Neural progenitor cell (in vitro differentiated cells): Measurements from ENCODE around the gene PTRH1. TPM values are rescaled to one million over a fixed set of nuclear protein-coding genes. Genes with fewer than 3 reads are reported as not detected.

Experiments
- DNase-seq: peaks from one replicate; pipeline ENCODE4 v3.0.0-alpha.2; 2016; ENCODE audit warnings: low spot score
- H2AFZ ChIP-seq: fragments of 200-600 bp; sonication (generic); replicated peaks from 2 replicates; pipeline ENCODE4 v1.6.1; 2016; ENCODE audit warnings: antibody characterized with exemption
- H3F3A ChIP-seq: fragments of 200-600 bp; sonication (generic); 2 replicates; pipeline ENCODE4 v1.6.1; 2016; ENCODE audit warnings: antibody characterized with exemption, low read depth
- H3K27ac ChIP-seq: fragments of 200-600 bp; sonication (generic); 2 replicates; pipeline ENCODE4 v1.5.1; 2016; ENCODE audit warnings: mild to moderate bottlenecking
- H3K27me3 ChIP-seq: fragments of 200-600 bp; sonication (generic); 2 replicates; pipeline ENCODE4 v1.6.1; 2016; ENCODE audit warnings: mild to moderate bottlenecking, moderate library complexity
- H3K36me3 ChIP-seq: fragments of 200-600 bp; sonication (generic); 2 replicates; pipeline ENCODE4 v1.5.1; 2016
- H3K4me1 ChIP-seq: fragments of 200-600 bp; sonication (generic); 2 replicates; pipeline ENCODE4 v1.6.1; 2016; ENCODE audit warnings: mixed run types
- H3K4me2 ChIP-seq: fragments of 200-600 bp; sonication (generic); 2 replicates; pipeline ENCODE4 v1.6.1; 2016
- H3K4me3 ChIP-seq: fragments of 200-600 bp; sonication (generic); 2 replicates; pipeline ENCODE4 v1.5.1; 2016
- H3K79me2 ChIP-seq: fragments of 200-600 bp; sonication (generic); 2 replicates; pipeline ENCODE4 v1.6.1; 2016; ENCODE audit warnings: low read depth
- H3K9ac ChIP-seq: fragments of 200-600 bp; sonication (generic); 2 replicates; pipeline ENCODE4 v1.6.1; 2016
- H3K9me3 ChIP-seq: fragments of 200-600 bp; sonication (generic); 2 replicates; pipeline ENCODE4 v1.5.1; 2016; ENCODE audit warnings: low read depth
- H4K20me1 ChIP-seq: fragments of 200-600 bp; sonication (generic); 2 replicates; pipeline ENCODE4 v1.6.1; 2016; ENCODE audit warnings: low read depth
- H3K27ac Mint-ChIP-seq: 3 replicates; pipeline ENCODE4 v1.8.0; 2021; ENCODE audit warnings: mixed read lengths
- H3K27me3 Mint-ChIP-seq: 2 replicates; pipeline ENCODE4 v1.8.0; 2022; ENCODE audit warnings: low read depth, mild to moderate bottlenecking, inconsistent platforms, moderate library complexity, mixed read lengths; ENCODE audit not compliant: insufficient read depth
- H3K36me3 Mint-ChIP-seq: 3 replicates; pipeline ENCODE4 v1.8.0; 2021; ENCODE audit warnings: mixed read lengths
- H3K4me1 Mint-ChIP-seq: 3 replicates; pipeline ENCODE4 v1.8.0; 2021; ENCODE audit warnings: mixed read lengths
- H3K4me3 Mint-ChIP-seq: 3 replicates; pipeline ENCODE4 v1.8.0; 2021; ENCODE audit warnings: mild to moderate bottlenecking, moderate library complexity, mixed read lengths
- H3K9me3 Mint-ChIP-seq: 3 replicates; pipeline ENCODE4 v1.8.0; 2020; ENCODE audit warnings: mixed read lengths
- EZH2 ChIP-seq: fragments of 200-600 bp; sonication (generic); IDR thresholded peaks from 2 replicates; pipeline ENCODE4 v1.6.1; 2017; ENCODE audit warnings: antibody characterized with exemption, mild to moderate bottlenecking, moderate library complexity
- EZH2phosphoT487 ChIP-seq: fragments of 200-600 bp; sonication (generic); IDR thresholded peaks from 2 replicates; pipeline ENCODE4 v1.6.1; 2017; ENCODE audit warnings: antibody characterized with exemption
- total RNA-seq: library from RNA; depleted of rRNA; stranded (reverse); fragments of >200 nt; gene quantifications from 2 replicates; pipeline ENCODE4 v1.2.3, GENCODE V29; 2015; ENCODE audit warnings: low replicate concordance
- TF ChIP-seq, protein P1 (sequence below): fragments of 200-600 bp; sonication (generic); IDR thresholded peaks from 2 replicates; pipeline ENCODE4 v1.5.1; 2017; ENCODE audit warnings: antibody characterized with exemption, mild to moderate bottlenecking

The PTRH1 gene
- total RNA-seq, 1 donor from 2014 or later: 1.3 TPM

- Histone ChIP-seq H3K9ac (no peak overlapping the region), H3K27me3 (peaks cover 15% of the 10 kb centered on the region), H3F3A (no peaks in the 10 kb centered on the region), H3K27ac (no peak overlapping the region), H3K4me3 (no peak overlapping the region), H3K4me2 (peak overlapping the region; percentile 97), H2AFZ (no peak overlapping the region), H3K9me3 (no peaks in the 10 kb centered on the region), H3K36me3 (no peaks in the 10 kb centered on the region), H4K20me1 (no peaks in the 10 kb centered on the region), H3K79me2 (no peaks in the 10 kb centered on the region), H3K4me1 (peaks cover 9% of the 10 kb centered on the region)
- Mint-ChIP-seq H3K4me1 (peaks cover 14% of the 10 kb centered on the region), H3K4me3 (peak overlapping the region; percentile 99), H3K27ac (peak overlapping the region; percentile 59), H3K9me3 (no peaks in the 10 kb centered on the region), H3K27me3 (peaks cover 10% of the 10 kb centered on the region), H3K36me3 (no peaks in the 10 kb centered on the region)
- DNase-seq: no peak
- TF ChIP-seq, protein P1, sequence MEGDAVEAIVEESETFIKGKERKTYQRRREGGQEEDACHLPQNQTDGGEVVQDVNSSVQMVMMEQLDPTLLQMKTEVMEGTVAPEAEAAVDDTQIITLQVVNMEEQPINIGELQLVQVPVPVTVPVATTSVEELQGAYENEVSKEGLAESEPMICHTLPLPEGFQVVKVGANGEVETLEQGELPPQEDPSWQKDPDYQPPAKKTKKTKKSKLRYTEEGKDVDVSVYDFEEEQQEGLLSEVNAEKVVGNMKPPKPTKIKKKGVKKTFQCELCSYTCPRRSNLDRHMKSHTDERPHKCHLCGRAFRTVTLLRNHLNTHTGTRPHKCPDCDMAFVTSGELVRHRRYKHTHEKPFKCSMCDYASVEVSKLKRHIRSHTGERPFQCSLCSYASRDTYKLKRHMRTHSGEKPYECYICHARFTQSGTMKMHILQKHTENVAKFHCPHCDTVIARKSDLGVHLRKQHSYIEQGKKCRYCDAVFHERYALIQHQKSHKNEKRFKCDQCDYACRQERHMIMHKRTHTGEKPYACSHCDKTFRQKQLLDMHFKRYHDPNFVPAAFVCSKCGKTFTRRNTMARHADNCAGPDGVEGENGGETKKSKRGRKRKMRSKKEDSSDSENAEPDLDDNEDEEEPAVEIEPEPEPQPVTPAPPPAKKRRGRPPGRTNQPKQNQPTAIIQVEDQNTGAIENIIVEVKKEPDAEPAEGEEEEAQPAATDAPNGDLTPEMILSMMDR: no peak
- no peak for TF ChIP-seq EZH2
- no peak for TF ChIP-seq EZH2phosphoT487
These were observed 949 bp upstream of the PTRH1 start for GRCh38 chr9:127716412-127716811.

GRCh38 chr9:127714951-127715469 lies 453 bp downstream of the PTRH1 start:
- H3K9me3 ChIP-seq: no peaks in the 10 kb centered on the region
- TF ChIP-seq EZH2 (no peak), EZH2phosphoT487 (no peak)
- TF ChIP-seq, protein P1: no peak
- H4K20me1 ChIP-seq: no peaks in the 10 kb centered on the region
- no peaks in the 10 kb centered on the region for H3F3A ChIP-seq
- DNase-seq: peak; percentile 65
- H3K4me1 Mint-ChIP-seq: peaks cover 22% of the 10 kb centered on the region
- peak overlapping the region; percentile 58 for H2AFZ ChIP-seq
- H3K9ac ChIP-seq: no peak overlapping the region
- H3K27ac Mint-ChIP-seq: no peak overlapping the region
- no peaks in the 10 kb centered on the region for H3K36me3 ChIP-seq
- peaks cover 15% of the 10 kb centered on the region for H3K27me3 ChIP-seq
- peak overlapping the region; percentile 97 for H3K4me2 ChIP-seq
- H3K9me3 Mint-ChIP-seq: no peaks in the 10 kb centered on the region
- H3K36me3 Mint-ChIP-seq: no peaks in the 10 kb centered on the region
- H3K27ac ChIP-seq: no peak overlapping the region
- H3K27me3 Mint-ChIP-seq: peaks cover 8% of the 10 kb centered on the region
- peaks cover 9% of the 10 kb centered on the region for H3K4me1 ChIP-seq
- no peaks in the 10 kb centered on the region for H3K79me2 ChIP-seq
- peak overlapping the region; percentile 64 for H3K4me3 ChIP-seq
- peak overlapping the region; percentile 99 for H3K4me3 Mint-ChIP-seq

- no peak overlapping the region for H3K9ac ChIP-seq
- no peaks in the 10 kb centered on the region for H4K20me1 ChIP-seq
- H3K27me3 ChIP-seq: peaks cover 15% of the 10 kb centered on the region
- H3K4me2 ChIP-seq: peak overlapping the region; percentile 97
- Mint-ChIP-seq H3K4me3 (peak overlapping the region; percentile 83), H3K9me3 (no peaks in the 10 kb centered on the region), H3K27me3 (peaks cover 8% of the 10 kb centered on the region), H3K27ac (no peak overlapping the region), H3K36me3 (no peaks in the 10 kb centered on the region), H3K4me1 (peaks cover 22% of the 10 kb centered on the region)
- H3K9me3 ChIP-seq: no peaks in the 10 kb centered on the region
- no peak overlapping the region for H3K27ac ChIP-seq
- no peaks in the 10 kb centered on the region for H3K79me2 ChIP-seq
- no peak overlapping the region for H2AFZ ChIP-seq
- peak overlapping the region; percentile 64 for H3K4me3 ChIP-seq
- no peak for DNase-seq
- no peaks in the 10 kb centered on the region for H3K36me3 ChIP-seq
- TF ChIP-seq EZH2 (no peak), EZH2phosphoT487 (no peak)
- TF ChIP-seq, protein P1: no peak
- H3F3A ChIP-seq: no peaks in the 10 kb centered on the region
- H3K4me1 ChIP-seq: peaks cover 9% of the 10 kb centered on the region
These were observed 1.3 kb downstream of the PTRH1 start for GRCh38 chr9:127714020-127714750.
